HG03442 (cell line): Measurements from ENCODE around the gene CCR1.
A peak's percentile ranks its signal among the peaks of the same experiment; 100 is the strongest.
"Not testable (repeated sequence)": the region's sequence is repeated elsewhere in the genome, so short reads cannot be mapped to it uniquely, and the experiment has no call there.

Source experiments
- ATAC-seq: cut with Tn5 transposase; IDR thresholded peaks from one replicate; pipeline ENCODE4 v1.9.1; 2021; ENCODE audit warnings: mild to moderate bottlenecking, moderate library complexity; ENCODE audit not compliant: unreplicated experiment

The CCR1 gene

DNA sequence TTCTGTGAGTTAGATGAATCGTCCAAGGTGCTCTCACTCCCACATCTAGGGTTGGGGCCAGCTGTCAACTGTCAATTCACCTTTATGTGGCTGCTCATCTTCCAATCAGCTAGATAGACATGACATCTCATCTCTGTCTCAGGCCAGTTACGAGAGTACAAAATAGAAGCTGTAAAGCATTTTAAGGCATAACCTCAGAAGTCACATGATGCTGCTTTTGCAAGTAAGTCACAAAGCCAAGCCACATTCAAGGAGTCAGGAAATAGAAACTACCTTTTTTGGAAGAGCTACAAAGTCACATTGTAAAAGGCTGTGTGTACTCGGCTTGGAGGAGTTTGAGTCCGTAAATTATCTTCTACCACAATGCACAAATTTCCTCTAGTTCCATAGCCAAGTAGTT is 5.1 kb upstream of the CCR1 start:
- ATAC-seq = no peak

DNA sequence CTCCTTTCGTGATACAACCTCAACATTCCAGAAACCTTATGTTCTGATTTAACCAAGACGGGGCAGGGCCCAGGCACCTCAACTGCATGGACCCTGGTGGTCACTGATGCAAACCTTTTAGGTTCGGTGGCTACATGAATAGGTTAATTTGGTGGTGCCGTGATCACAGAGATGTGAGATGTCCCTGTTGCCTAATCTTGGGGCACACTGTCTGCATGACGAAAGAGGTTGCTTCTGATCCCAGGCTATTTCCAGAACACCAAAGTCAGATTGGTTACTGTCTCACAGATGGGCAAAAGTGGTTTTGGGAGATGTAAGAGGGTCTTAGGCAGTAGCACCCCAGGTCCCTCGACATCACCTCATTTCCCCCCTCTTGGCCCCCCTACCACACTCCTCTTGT is 4.0 kb upstream of the CCR1 start:
- no peak for ATAC-seq

DNA sequence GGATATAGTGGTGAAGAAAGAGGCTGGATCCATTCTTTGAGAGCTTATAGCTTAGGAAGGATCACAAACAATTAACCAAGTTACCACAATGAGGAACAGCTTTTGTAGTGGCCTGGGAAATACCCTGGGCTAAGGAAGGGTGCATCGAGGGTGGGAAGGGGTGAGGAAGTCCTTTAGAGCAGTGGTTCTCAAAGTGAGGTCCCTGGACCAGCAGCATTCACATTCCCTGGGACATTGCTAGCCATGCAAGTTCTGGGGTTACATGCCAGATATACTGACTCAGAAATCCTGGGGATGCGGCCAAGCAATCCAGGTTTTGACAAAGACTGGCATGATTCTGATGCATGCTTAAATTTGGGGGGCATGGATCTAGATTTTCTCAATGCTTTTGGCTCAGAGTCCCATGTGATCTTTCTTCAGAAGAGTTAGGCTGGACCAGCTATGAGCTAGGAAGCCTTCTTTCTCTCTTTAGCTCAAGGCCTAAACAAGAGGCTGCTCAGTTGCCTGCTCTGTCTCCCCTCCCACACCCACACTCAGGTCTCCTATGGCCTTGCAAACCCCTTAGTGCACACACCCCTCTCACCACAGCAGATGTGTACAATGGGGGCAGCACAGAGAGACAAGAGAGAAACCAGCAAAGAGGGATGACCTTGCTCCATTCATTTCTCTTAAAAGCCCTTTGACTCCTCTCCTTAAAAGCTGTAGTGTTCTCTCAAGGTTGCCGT is 1.8 kb upstream of the CCR1 start:
- no peak for ATAC-seq

DNA sequence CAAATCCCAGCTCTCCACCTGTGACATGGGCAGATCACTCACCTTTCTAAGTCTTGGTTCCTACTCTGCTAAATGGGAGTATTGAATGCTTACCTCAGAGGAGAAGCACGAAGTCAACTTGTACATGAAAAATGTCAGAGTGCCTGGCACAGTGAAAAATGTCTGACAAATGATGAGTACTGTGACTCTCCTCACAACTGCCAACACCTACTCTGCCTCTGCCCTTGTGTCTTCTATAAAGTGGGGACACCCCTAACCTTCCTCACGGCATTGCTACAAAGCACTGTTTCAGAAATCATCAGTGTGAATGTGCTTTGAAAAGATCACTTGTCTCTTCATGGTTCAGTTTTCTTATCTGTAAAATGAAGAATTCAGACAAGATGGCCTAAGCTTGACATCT is 940 bp upstream of the CCR1 start:
- ATAC-seq = no peak

DNA sequence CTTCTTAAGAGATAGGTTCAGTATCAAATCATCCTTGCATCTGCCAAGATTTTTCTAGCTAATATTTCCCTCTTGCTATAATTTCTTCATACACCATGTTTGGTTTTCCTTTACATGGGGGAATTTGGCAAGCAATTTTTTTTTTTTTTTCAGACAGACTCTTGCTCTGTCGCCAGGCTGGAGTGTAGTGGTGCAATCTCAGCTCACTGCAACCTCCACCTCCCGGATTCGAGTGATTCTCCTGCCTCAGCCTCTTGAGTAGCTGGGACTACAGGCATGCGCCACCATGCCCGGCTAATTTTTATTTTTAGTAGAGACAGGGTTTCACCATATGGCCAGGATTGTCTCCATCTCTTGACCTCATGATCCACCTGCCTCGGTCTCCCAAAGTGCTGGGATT is 599 bp downstream of the CCR1 start:
- not testable (repeated sequence) for ATAC-seq

DNA sequence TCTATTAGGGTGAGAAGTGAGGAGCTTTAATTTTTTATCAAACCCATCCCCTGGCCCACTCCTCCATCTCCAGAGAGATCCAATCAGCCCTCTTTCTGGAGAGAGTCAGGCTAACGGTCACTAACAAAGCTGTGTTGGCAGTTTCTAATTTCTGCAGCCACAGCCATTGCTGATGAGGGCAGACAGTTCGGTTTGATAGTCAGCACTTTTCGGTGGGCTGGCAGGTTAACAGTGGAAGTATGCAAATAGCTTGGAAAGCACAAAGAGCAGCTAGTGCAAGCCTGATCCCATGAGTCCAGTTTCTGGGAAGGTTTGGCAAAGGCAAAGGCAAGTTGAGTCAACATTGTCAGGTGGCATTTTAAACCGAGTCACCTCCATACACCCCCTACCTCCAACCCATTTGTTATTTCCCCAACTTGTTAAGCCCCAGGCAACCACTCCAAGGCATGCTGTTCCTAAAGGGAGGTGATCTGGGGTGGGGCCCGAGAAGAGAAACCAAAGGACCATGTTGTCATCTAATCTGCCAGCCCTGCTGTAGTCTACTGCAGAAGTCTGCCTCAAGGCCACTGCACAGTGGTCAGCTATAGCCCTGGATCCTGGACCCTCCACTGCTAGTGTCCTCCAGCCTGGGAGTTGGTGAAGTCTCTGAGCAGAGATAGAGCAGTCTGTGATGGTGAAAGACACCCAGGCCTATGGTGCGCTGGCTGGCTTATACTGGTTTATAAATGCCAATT is 1.7 kb downstream of the CCR1 start:
- ATAC-seq = no peak

DNA sequence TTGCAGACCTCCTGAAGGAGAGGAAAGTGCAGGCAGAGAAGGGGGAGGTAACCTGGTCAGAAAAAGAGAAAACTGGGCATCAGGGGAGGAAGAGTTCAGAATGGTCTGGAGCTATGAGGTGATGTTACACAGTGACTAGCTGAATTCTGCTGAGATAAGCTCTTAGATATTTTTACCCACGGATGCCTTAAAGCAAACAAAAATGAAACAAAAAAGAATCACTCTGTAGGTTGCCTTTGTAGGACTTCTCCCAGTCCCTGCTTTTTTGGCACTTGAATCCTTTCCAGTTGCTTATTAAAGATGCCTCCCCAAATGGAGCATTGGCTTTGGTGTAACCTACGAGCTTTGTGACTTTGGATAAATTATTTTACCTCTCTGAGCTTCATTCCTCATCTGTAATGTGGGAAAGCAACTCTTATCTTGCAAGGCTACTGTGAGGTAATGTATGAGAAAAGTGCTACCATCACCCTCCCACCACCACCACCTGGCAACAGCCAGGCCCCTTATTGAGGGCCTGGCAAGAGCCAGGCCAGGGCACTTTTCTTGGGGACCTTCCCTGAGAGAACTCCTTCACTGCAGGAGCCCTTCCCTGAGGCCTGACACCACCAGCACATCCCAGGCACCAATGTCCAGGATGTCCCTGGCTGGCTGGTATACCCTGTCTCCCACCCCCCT is 2.7 kb downstream of the CCR1 start:
- ATAC-seq = no peak

DNA sequence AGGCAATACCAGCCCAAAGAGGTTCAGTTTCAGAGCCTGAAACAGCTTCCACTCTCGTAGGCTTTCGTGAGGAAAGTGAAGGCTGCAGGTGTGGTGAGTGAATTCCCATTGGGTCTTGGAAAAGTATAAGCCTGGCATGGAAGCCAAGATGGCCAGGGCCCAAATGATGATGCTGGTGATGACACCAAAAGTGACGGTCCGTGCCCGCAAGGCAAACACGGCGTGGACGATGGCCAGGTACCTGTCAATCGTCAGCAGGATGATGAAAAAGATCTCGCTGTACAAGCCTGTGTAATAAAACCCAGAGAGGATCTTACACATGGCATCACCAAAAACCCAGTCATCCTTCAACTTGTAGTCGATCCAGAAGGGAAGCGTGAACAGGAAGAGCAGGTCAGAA is 4.4 kb downstream of the CCR1 start:
- no peak for ATAC-seq

DNA sequence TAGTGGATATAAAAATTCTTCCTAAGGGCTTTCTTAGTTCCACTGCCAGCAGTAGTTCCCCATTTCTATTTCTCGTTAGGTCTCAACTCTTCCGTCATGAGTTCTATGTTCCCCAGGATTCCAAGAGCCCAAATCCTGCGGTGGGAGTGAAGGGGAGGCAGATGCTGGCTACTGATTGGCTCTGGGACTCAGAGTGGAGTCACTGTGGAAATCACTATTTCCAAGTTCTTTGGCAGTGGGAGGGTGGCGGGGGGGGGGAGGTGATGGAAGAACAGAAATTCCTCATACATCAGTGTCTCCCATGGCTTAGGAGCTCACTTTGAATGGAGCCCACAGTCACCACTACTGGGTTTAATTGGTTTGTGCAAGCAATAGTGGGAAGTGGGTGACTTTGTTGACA is 5.6 kb downstream of the CCR1 start:
- ATAC-seq = no peak

DNA sequence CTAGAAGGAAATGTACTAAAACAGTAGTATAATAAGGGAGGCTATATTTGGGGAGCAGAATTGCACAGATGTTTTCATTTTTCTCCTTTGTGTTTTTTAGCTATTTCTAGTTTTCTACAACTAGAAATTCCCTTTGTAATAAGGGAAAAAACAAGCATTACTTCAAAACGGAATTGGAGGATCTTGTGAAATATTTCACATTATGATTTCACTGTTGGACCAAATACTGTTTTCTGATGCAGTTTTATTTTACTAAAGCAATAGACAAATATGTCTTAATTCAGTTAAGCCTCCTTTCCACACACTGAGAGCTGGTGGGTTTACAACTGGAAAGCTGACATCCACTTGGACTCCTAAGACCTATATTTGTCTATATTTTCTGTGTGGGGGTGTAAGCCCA is 7.3 kb downstream of the CCR1 start:
- no peak for ATAC-seq

DNA sequence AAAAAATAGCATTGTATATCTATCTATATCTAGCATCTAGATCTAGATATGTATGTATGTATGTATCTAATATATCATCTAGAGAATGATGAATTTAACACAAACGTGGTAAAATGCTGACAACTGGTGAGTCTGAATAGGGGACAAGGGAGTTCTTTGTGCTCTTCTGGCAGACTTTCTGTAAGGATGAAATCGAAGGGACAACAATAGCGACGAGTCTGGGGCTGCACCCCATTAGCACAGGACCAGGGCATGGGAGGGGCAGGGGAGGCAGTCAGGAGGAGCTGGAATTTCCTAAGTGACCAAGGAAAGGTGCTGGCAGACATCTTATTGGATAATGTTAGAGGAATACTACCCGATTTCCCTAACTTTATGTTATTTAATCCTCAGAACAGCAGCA is 7.9 kb downstream of the CCR1 start:
- ATAC-seq = no peak

DNA sequence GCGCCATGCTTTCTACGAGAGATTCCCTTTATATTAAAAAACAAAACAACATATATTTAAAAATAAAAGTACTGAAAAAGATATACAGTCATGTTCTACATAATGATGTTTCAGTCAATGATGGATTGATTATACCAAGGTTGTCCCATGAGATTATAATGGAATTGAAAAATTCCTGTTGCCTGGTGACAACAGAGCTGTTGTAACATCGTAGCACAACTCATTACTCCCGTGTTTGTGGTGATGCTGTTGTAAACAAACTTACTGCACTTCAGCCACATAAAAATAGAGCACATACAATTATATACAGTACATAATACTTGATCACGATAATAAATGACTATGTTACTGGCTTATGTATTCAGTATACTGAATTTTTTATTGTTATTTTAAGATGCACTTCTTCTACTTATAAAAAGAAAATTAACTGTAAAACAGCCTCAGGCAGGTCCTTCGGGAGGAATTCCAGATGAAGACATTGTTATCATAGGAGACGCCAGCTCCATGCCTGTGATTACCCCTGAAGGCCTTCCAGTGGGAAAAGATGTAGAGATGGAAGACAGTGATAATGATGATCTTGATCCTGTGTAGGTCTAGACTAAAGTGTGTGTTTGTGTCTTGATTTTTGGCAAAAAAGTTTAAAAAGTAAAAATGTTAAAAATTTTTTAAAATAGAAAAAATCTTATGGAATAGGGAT is 11.7 kb downstream of the CCR1 start:
- no peak for ATAC-seq

DNA sequence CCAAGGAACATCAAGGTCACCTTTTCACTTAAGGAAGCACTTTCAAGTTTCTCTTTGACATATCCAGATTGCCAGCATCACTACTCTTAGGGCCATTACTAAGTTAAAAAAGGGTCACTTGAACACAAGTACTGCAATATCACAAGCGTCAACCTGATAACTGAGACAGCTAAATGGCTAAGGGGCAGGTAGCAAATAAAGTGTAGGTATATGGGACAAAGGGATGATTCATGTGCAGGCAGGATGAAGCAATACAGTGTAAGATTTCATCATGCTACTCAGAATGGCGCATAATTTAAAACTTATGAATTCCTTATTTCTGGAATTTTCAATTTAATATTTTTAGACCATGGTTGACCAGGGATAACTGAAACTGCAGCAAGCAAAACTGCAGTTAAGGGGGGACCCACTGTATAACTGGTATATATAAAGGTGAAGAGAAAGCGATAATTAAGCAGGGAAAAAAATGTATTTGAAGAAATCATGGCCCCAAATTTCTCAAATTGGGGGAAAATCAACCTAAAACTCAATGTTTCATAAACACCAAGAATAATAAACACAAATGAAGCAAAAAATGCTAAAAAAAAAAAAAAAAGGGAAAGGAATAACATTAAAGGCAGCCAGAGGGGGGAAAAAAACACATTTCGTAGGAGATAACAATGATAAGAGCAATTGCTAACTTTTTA is 13.1 kb downstream of the CCR1 start:
- ATAC-seq = no peak

DNA sequence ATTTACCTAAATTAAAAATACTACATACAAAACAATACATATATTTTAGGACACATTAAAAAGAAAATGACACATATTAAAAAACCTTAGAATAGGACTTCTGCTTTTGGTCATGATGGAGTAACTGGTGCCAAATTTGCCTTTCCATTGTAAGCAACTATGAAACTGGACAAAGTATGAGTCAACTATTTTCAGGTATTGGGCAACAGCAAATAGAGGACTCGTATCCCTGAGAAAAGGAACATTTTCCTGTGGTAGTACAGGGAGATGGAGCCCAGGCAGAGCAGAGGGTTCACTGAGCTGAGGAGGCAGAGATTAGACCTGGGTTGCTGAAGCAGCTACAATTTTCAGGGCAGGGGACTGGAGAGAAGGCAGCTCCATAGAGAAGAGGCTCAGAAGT is 14.7 kb downstream of the CCR1 start:
- no peak for ATAC-seq

DNA sequence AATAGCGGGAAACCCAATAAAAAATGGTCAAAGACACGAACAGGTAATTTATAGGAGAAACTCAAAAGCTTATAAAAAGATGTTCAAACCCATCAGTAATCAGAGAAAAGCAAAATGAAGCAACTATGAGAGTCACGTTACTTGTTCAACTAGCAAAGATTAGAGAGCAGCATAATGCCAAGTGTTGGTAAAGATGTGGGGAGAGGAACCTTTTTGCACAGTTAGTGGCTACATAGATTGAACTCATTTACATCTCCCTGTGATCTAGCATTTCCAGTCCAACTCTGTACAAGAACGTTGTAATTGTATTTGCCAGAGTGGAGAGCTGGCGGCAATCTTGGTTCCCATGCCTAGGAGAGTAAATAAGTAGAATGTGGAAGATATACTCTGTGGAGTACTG is 15.2 kb downstream of the CCR1 start:
- no peak for ATAC-seq

DNA sequence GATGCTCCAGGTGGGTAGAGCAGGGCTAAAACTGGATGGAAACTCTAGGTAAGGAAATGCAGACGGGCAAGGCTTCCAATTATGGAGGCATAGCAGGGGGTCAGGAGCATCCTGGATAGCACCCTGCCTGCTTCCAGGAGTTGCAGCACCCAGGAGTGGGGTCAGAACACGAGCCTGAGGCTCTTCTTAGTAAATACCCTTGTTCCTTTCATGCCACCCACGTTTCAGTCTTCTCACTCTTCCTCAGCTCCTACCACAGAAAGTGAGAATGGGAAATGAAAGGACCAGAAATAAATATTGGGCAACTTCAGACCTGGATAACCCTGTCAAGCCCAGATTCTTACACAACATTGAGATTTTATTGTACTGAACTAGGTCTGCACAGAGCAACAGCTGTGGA is 16.4 kb downstream of the CCR1 start:
- ATAC-seq = no peak

DNA sequence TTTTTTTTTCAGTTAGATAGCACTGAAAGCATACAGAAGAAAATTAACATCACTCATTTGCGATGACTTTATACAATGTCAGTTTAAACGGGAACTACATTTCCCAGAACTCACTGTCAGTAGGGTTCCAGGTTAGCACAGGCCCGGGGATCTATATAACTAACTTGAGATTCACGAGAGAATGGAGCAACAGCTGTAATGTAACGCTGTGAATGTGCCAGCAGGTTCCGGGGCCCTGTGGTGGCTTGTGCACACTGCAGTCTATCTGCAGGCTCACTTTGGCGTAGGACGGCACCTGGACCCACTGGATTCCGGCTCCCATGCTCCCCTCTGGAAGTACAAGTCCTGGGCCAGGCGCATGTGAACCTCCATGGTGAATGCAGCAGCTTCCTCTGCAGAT is 19.4 kb downstream of the CCR1 start:
- no peak for ATAC-seq

DNA sequence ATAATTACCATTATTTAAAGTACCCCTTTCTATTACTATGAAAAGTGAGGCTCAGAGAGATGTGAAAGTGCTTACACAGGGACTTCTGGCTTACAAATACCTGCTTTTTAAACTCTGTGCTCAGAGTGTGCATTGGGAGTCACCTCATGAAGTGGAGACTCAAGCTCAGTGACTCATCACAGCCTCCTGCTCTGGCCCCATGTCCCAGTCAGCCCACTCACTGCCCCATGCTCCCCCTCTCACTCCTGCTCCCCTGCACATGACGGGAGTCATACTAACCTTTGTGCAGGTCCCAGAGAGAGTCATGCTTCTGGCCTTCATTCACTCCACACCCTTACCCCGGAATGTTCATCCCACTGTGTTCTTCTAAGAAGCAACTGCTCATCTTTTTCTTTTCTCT is 20.2 kb downstream of the CCR1 start:
- no peak for ATAC-seq

DNA sequence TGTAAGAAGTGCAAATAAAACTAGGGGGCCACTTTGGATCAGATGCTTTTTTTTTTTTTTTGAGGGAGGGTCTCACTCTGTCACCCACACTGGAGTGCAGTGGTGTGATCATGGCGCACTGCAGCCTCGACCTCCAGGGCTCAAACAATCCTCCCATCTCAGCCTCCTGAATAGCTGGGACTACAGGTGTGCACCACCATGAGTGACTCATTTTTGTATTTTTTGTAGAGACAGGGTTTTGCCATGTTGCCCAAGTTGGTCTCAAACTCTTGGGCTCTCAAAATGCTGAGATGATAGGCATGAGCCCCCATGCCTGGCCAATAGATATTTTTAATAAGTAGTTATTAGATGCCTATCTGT is 20.8 kb downstream of the CCR1 start:
- peak; percentile 9 for ATAC-seq

DNA sequence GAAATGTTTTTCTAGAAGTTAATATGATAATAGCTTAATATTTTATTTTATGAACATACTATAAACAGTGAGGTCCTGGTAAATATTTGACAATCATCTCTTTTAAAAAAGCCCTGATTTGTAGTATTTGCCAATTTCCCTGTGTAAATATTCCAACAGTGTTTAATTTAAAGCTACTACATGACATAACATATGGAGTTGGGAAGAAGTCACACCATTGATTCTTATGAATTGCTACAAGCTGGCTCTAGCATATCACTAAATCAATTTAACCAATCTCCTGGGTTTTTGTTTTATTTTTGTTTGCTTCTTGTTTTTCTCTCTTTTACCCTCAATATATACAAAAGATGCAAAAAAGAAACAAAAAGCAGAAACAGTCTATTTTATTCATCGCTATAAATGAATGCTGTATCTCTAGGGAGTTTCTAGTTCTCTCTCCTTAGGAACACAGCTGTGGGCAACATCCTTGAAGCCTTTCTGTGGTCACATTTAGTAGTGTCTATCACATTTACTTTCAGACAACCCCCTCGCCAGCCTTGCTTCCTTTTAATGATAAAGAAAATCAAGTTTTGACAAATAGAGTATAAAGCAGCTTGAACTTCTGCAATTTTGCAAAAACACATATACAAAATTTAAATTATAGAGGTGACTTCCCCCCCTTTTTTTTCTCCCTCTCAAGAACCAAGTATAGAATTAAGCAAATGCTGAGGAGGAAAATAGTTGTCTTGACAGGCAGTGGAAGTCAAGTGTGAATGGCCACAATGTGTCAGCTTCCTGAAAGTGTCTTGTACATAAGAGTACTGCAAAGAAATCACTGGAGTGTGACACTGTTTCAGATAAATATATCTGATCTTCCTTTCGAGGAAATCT is 21.4 kb downstream of the CCR1 start:
- peak; percentile 61 for ATAC-seq
